ENCODE data around the gene UQCRC1. TPM values are rescaled to one million over a fixed set of nuclear protein-coding genes. Genes with fewer than 3 reads are reported as not detected.

The UQCRC1 gene
- total RNA-seq, 1 donor from 2014 or later = 946 TPM

- H3K36me3 ChIP-seq (ENCODE audit: control insufficient read depth, insufficient read depth, low read length) = no peaks in the 10 kb centered on the region
- DNase-seq (ENCODE audit: low read depth) (no peak), FAIRE-seq (no peak)
- H3K4me3 ChIP-seq (ENCODE audit: low read depth, low read length) = no peak overlapping the region
- no peak for TF ChIP-seq CTCF (IDR thresholded peaks at IDR 0.05; ENCODE audit: insufficient read depth, low read length, severe bottlenecking)
- H3K27me3 ChIP-seq (ENCODE audit: control insufficient read depth, insufficient read depth, low read length) = no peaks in the 10 kb centered on the region
Measured at GRCh38 chr3:48644898-48645760, 35.7 kb upstream of the UQCRC1 start.

- DNase-seq (ENCODE audit: low read depth) (no peak), FAIRE-seq (no peak)
- Histone ChIP-seq H3K36me3 (ENCODE audit: control insufficient read depth, insufficient read depth, low read length) (no peaks in the 10 kb centered on the region), H3K27me3 (ENCODE audit: control insufficient read depth, insufficient read depth, low read length) (no peaks in the 10 kb centered on the region), H3K4me3 (ENCODE audit: low read depth, low read length) (no peak overlapping the region)
- TF ChIP-seq CTCF (IDR thresholded peaks at IDR 0.05; ENCODE audit: insufficient read depth, low read length, severe bottlenecking) = no peak
Measured at GRCh38 chr3:48642605-48643004, 33.2 kb upstream of the UQCRC1 start.

- FAIRE-seq (no peak), DNase-seq (ENCODE audit: low read depth) (no peak)
- H3K27me3 ChIP-seq (ENCODE audit: control insufficient read depth, insufficient read depth, low read length) = no peaks in the 10 kb centered on the region
- no peak overlapping the region for H3K4me3 ChIP-seq (ENCODE audit: low read depth, low read length)
- H3K36me3 ChIP-seq (ENCODE audit: control insufficient read depth, insufficient read depth, low read length) = no peaks in the 10 kb centered on the region
- no peak for TF ChIP-seq CTCF (IDR thresholded peaks at IDR 0.05; ENCODE audit: insufficient read depth, low read length, severe bottlenecking)
Measured at GRCh38 chr3:48641396-48641795, 31.9 kb upstream of the UQCRC1 start.

GRCh38 chr3:48639944-48640606 is 30.6 kb upstream of the UQCRC1 start:
- FAIRE-seq = no peak
- Histone ChIP-seq H3K27me3 (ENCODE audit: control insufficient read depth, insufficient read depth, low read length) (no peaks in the 10 kb centered on the region), H3K4me3 (ENCODE audit: low read depth, low read length) (no peak overlapping the region), H3K36me3 (ENCODE audit: control insufficient read depth, insufficient read depth, low read length) (no peaks in the 10 kb centered on the region)
- TF ChIP-seq CTCF (IDR thresholded peaks at IDR 0.05; ENCODE audit: insufficient read depth, low read length, severe bottlenecking) = no peak
- no peak for DNase-seq (ENCODE audit: low read depth)

- Histone ChIP-seq H3K36me3 (ENCODE audit: control insufficient read depth, insufficient read depth, low read length) (peaks cover 10% of the 10 kb centered on the region), H3K4me3 (ENCODE audit: low read depth, low read length) (no peak overlapping the region), H3K27me3 (ENCODE audit: control insufficient read depth, insufficient read depth, low read length) (no peaks in the 10 kb centered on the region)
- no peak for TF ChIP-seq CTCF (IDR thresholded peaks at IDR 0.05; ENCODE audit: insufficient read depth, low read length, severe bottlenecking)
- FAIRE-seq (no peak), DNase-seq (ENCODE audit: low read depth) (no peak)
Measured at GRCh38 chr3:48637305-48637704, 27.9 kb upstream of the UQCRC1 start.
